ENCODE data around the gene UNC119.
A peak's percentile ranks its signal among the peaks of the same experiment; 100 is the strongest.

The UNC119 gene

DNA sequence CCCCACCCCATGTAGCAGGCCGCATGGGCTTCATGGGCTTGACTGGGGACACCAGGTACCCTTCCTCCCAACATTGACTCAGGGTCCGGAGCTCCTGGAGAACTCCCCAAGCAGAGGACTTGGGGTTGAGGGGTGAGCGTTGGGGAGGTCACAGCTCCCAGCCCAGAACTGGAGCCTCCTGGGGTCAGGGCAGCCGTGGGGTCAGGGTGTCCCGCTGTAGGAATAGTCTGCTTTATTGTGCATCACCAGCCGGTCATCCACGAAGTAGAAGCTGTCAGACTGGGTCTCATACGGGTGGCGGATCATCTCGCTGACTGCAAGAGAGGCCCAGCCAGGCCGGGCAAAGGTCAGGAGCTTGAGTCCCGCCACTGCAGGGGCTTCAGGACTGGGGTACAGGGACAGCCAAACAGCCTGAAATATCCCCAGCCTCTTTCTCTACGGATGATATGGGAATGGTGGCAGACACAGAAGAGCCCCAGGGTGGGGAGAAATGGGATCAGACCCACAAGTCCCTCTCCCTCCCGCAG lies 5.3 kb downstream of the UNC119 start:
- no peaks in the 10 kb centered on the region for H3K9me3 ChIP-seq (ENCODE audit: low read length)
- no peaks in the 10 kb centered on the region for H3K36me3 ChIP-seq (ENCODE audit: insufficient read depth, low read length)
- H3K9me2 ChIP-seq (ENCODE audit: low read depth, low read length): no peaks in the 10 kb centered on the region
- H3F3A ChIP-seq (ENCODE audit: insufficient read depth, low read length): no peaks in the 10 kb centered on the region
- H3K9ac ChIP-seq (ENCODE audit: low read length): peak overlapping the region; percentile 58; the same call in 1 of the 2 replicates
- H3K27ac ChIP-seq (ENCODE audit: low read depth, low read length, poor library complexity, severe bottlenecking): peak overlapping the region; percentile 59
- TF ChIP-seq, protein P1, sequence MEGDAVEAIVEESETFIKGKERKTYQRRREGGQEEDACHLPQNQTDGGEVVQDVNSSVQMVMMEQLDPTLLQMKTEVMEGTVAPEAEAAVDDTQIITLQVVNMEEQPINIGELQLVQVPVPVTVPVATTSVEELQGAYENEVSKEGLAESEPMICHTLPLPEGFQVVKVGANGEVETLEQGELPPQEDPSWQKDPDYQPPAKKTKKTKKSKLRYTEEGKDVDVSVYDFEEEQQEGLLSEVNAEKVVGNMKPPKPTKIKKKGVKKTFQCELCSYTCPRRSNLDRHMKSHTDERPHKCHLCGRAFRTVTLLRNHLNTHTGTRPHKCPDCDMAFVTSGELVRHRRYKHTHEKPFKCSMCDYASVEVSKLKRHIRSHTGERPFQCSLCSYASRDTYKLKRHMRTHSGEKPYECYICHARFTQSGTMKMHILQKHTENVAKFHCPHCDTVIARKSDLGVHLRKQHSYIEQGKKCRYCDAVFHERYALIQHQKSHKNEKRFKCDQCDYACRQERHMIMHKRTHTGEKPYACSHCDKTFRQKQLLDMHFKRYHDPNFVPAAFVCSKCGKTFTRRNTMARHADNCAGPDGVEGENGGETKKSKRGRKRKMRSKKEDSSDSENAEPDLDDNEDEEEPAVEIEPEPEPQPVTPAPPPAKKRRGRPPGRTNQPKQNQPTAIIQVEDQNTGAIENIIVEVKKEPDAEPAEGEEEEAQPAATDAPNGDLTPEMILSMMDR (IDR thresholded peaks at IDR 0.05; ENCODE audit: low read length): no peak
- no peak for TF ChIP-seq EZH2 (IDR thresholded peaks at IDR 0.05; ENCODE audit: borderline replicate concordance, low read length)
- H3K4me2 ChIP-seq (ENCODE audit: low read length): peak overlapping the region; percentile 72
- no peaks in the 10 kb centered on the region for H4K20me1 ChIP-seq (ENCODE audit: insufficient read depth, low read length)
- H3K4me1 ChIP-seq (ENCODE audit: insufficient read depth, low read length, severe bottlenecking): peaks cover 15% of the 10 kb centered on the region
- peak overlapping the region; percentile 56 for H3K4me3 ChIP-seq (ENCODE audit: low read depth, low read length, poor library complexity, severe bottlenecking)
- no peaks in the 10 kb centered on the region for H3K27me3 ChIP-seq (ENCODE audit: insufficient read depth, low read length)
- peak overlapping the region; percentile 81; the same call in 1 of the 2 replicates for H2AFZ ChIP-seq (ENCODE audit: low read length)
- no peaks in the 10 kb centered on the region for H3K79me2 ChIP-seq (ENCODE audit: insufficient read depth, low read length)

DNA sequence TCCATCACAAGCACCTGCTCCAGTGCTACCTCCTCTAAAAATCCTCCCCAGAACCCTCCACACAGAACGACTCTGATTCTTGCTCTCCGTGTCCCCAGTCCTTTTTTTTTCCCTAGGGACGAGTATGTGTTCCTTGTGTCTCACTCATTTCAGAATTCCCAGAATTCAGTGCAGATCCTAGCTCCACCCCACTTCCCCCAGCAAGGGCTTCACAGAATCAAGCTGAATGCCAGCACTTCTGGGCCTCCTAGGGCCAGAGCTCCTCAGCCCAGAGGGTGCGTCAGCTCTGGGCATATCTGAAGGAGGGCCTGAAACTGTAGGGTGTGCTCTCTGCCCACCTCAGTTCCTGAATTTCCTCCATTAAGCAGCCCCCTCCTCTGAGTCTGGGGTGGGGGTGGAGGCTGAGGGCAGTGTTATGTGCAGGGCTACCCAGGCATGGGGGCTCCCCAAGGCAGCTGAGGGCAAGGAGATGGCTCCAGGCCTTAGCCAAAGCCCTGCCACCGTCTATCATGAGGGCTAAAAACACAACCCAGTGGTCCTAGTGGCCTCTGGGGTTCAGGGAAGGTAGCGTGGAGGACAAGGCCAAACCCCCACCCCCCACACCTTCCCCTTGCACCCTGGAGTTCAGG lies 6.5 kb downstream of the UNC119 start:
- Histone ChIP-seq H3K27ac (ENCODE audit: low read depth, low read length, poor library complexity, severe bottlenecking) (no peak overlapping the region), H3K9ac (ENCODE audit: low read length) (no peak overlapping the region), H2AFZ (ENCODE audit: low read length) (no peak overlapping the region), H3K9me3 (ENCODE audit: low read length) (no peaks in the 10 kb centered on the region), H3K4me2 (ENCODE audit: low read length) (no peak overlapping the region), H3K4me3 (ENCODE audit: low read depth, low read length, poor library complexity, severe bottlenecking) (no peak overlapping the region), H3K36me3 (ENCODE audit: insufficient read depth, low read length) (no peaks in the 10 kb centered on the region), H4K20me1 (ENCODE audit: insufficient read depth, low read length) (no peaks in the 10 kb centered on the region), H3K27me3 (ENCODE audit: insufficient read depth, low read length) (no peaks in the 10 kb centered on the region), H3K9me2 (ENCODE audit: low read depth, low read length) (no peaks in the 10 kb centered on the region), H3F3A (ENCODE audit: insufficient read depth, low read length) (no peaks in the 10 kb centered on the region), H3K4me1 (ENCODE audit: insufficient read depth, low read length, severe bottlenecking) (peaks cover 15% of the 10 kb centered on the region), H3K79me2 (ENCODE audit: insufficient read depth, low read length) (no peaks in the 10 kb centered on the region)
- TF ChIP-seq EZH2 (IDR thresholded peaks at IDR 0.05; ENCODE audit: borderline replicate concordance, low read length): no peak
- TF ChIP-seq, protein P1 (IDR thresholded peaks at IDR 0.05; ENCODE audit: low read length): no peak

DNA sequence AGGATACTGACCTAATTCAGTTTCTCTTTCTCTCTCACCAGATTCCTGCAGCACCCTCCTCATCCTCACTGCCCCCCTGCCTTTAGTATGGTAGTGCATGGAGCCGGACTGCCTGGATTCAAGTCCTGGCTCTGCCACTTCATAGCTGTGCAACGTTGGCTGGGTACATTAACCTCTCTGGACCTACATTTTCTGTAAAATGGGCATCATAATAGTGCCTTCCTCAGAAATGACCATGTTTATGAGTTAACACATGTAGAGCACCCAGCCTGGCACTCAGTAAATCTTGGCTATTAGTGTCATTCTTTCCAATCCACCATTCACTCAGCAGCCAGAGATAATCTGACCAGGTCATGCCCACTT lies 7.3 kb downstream of the UNC119 start:
- H3K4me1 ChIP-seq (ENCODE audit: insufficient read depth, low read length, severe bottlenecking): peaks cover 15% of the 10 kb centered on the region
- H3K36me3 ChIP-seq (ENCODE audit: insufficient read depth, low read length): no peaks in the 10 kb centered on the region
- no peaks in the 10 kb centered on the region for H3K79me2 ChIP-seq (ENCODE audit: insufficient read depth, low read length)
- H4K20me1 ChIP-seq (ENCODE audit: insufficient read depth, low read length): no peaks in the 10 kb centered on the region
- H3K27ac ChIP-seq (ENCODE audit: low read depth, low read length, poor library complexity, severe bottlenecking): no peak overlapping the region
- no peak overlapping the region for H3K9ac ChIP-seq (ENCODE audit: low read length)
- H3K4me2 ChIP-seq (ENCODE audit: low read length): no peak overlapping the region
- H2AFZ ChIP-seq (ENCODE audit: low read length): no peak overlapping the region
- H3K4me3 ChIP-seq (ENCODE audit: low read depth, low read length, poor library complexity, severe bottlenecking): no peak overlapping the region
- TF ChIP-seq EZH2 (IDR thresholded peaks at IDR 0.05; ENCODE audit: borderline replicate concordance, low read length): no peak
- TF ChIP-seq, protein P1 (IDR thresholded peaks at IDR 0.05; ENCODE audit: low read length): no peak
- no peaks in the 10 kb centered on the region for H3K27me3 ChIP-seq (ENCODE audit: insufficient read depth, low read length)
- H3K9me3 ChIP-seq (ENCODE audit: low read length): no peaks in the 10 kb centered on the region
- no peaks in the 10 kb centered on the region for H3K9me2 ChIP-seq (ENCODE audit: low read depth, low read length)
- no peaks in the 10 kb centered on the region for H3F3A ChIP-seq (ENCODE audit: insufficient read depth, low read length)

All from OCI-LY1 (cell line).